GM18870 (cell line): ENCODE measurements around the gene MAN1C1.
"Not testable (repeated sequence)": the region's sequence is repeated elsewhere in the genome, so short reads cannot be mapped to it uniquely, and the experiment has no call there.

Experiments
- ATAC-seq: cut with Tn5 transposase; IDR thresholded peaks from one replicate; pipeline ENCODE4 v1.9.1; 2021; ENCODE audit warnings: moderate library complexity; ENCODE audit not compliant: unreplicated experiment

The MAN1C1 gene

GRCh38 chr1:25732821-25733220 is 116.2 kb downstream of the MAN1C1 start:
- no peak for ATAC-seq

- no peak for ATAC-seq
Measured at GRCh38 chr1:25733271-25733670, 116.7 kb downstream of the MAN1C1 start.

GRCh38 chr1:25734991-25735390 is 118.4 kb downstream of the MAN1C1 start:
- not testable (repeated sequence) for ATAC-seq

- no peak for ATAC-seq
Measured at GRCh38 chr1:25735956-25736529, 119.5 kb downstream of the MAN1C1 start.

GRCh38 chr1:25737130-25737529 is 120.5 kb downstream of the MAN1C1 start:
- no peak for ATAC-seq

GRCh38 chr1:25738499-25738898 is 121.9 kb downstream of the MAN1C1 start:
- ATAC-seq = no peak

GRCh38 chr1:25739341-25739740 is 122.8 kb downstream of the MAN1C1 start:
- no peak for ATAC-seq

GRCh38 chr1:25740071-25740470 is 123.5 kb downstream of the MAN1C1 start:
- no peak for ATAC-seq

GRCh38 chr1:25742316-25742715 is 125.7 kb downstream of the MAN1C1 start:
- ATAC-seq = no peak

- ATAC-seq = no peak
Measured at GRCh38 chr1:25743164-25744139, 126.9 kb downstream of the MAN1C1 start.

- no peak for ATAC-seq
Measured at GRCh38 chr1:25744140-25744581, 127.6 kb downstream of the MAN1C1 start.

GRCh38 chr1:25744636-25745425 is 128.2 kb downstream of the MAN1C1 start:
- no peak for ATAC-seq

GRCh38 chr1:25746299-25747045 is 129.9 kb downstream of the MAN1C1 start:
- no peak for ATAC-seq

- no peak for ATAC-seq
Measured at GRCh38 chr1:25747046-25747719, 130.6 kb downstream of the MAN1C1 start.

GRCh38 chr1:25748531-25749205 is 132.1 kb downstream of the MAN1C1 start:
- no peak for ATAC-seq

GRCh38 chr1:25750923-25751605 is 134.5 kb downstream of the MAN1C1 start:
- no peak for ATAC-seq

GRCh38 chr1:25754470-25755181 is 138.0 kb downstream of the MAN1C1 start:
- no peak for ATAC-seq

GRCh38 chr1:25755475-25756125 is 139.0 kb downstream of the MAN1C1 start:
- no peak for ATAC-seq
